Stimulated activated CD4-positive, alpha-beta T cell treated with anti-CD3 and anti-CD28 coated beads, Interleukin-12 subunit alpha, Interleukin-12 subunit beta, amount 100 ng/mL, for 48 hours (primary cell): ENCODE measurements around the gene PHACTR1.

Experiments used
- DNase-seq, 3 donors: peaks; one replicate each; pipeline ENCODE4 v3.0.0-alpha.2; 2020; ENCODE audit warnings: low read depth in 2 of 3, low spot score in 1 of 3

PHACTR1 gene

GRCh38 chr6:13181393-13181792 lies 464.8 kb downstream of the PHACTR1 start:
- DNase-seq, result no peak

DNA sequence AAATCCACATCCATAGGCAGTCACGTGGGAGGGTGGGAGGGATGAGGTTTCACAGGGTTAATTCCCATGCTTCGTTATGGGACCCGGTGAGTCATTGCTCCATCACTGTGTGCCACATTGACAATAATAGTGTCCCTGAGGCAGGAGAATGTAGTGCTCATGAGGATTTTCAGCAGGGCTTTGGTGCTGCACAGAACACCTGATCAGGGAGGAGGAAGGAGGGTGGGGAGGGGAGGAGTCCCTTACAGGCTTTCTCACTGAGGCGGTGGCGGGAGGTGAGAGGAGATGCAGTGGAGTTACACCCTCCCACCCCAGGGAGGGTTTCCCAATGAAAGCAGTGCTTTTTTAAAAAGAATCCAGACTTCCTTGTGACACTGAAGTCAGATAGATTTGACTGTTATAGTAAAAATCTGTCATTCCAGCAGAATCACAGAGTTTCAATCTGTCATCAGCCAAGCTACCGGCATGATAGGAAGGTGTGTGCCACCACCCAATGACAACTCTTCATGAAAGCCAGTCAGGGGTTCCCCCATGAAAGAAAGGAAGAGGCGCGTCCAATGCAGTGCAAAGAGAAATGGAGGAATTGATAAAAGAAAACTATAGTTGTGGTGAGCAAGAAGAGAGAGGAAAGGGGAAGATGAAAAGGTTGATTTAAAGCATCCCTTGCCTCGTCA lies 467.0 kb downstream of the PHACTR1 start:
- DNase-seq, result no peak

DNA sequence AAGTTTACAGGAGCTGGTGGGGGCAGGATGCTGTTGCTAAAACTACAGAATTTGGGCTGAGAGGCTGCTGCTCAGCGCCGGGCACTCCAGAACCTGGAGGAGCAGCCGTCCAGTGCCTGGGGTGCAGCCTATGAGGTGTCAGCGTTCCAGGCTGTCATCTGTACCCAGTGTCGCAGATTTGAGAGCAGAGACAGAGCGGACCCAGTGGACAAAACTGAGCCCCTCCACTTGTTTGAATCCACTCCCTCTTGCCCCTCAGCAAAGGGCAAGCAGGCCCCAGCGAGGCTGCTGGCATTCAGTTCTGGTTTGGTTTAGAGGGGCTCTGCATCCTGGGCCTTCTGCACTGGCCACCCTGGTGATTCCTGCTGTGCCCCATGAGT lies 467.5 kb downstream of the PHACTR1 start:
- DNase-seq, result no peak

DNA sequence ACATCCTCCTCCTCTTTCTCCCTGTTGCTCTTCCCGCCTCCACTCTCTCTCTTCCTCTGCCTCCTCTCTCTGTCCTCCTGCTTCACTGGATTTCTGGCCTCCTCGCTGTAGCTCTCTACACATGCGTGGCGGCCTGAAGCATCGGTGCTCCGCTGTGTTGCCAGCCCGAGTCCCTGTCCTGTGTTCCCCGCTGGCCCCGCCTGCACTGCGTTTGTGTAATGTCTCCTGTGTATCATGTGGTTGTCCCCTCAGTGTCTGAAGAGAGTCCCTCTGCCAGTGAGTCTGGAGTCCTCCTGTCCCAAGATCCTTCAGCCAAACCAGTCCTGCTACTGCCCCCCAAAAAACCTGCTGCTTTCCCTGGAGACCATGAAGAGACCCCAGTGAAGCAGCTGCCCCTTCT lies 468.0 kb downstream of the PHACTR1 start:
- DNase-seq, result no peak

DNA sequence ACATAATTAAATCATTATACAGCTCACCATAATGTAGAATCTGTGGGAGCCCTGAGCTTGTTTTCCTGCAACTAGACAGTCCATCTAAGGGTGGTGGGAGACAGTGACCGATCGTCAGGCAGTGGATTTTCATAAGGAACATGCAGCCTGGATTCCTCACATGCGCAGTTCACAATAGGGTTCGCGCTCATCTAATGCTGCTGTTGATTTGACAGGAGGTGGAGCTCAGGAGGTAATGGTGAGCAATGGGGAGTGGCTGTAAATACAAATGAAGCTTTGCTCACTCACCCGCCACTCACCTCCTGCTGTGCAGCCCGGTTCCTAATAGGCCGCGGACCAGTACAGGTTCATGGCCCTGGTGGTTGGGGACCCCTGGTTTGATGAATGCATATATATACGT lies 470.3 kb downstream of the PHACTR1 start:
- DNase-seq, result no peak

DNA sequence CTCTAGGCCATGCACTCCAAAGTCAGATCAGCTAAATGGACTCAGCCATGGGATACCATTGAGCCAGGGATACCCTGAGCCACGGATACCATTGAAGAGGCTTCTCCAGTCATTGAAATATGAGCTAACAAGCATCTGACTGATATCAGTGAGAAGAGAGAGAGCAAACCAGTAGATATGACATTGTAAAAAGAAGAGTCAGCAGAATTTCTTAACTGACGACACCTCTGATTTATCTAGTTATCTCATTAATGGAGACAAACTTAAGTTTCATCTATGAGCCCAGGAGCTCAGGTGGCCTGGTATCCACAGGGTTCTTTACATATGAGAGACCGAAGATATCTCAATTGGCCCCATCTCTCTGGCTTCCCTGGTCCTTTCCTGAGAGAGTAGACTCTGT lies 471.1 kb downstream of the PHACTR1 start:
- no peak for DNase-seq

DNA sequence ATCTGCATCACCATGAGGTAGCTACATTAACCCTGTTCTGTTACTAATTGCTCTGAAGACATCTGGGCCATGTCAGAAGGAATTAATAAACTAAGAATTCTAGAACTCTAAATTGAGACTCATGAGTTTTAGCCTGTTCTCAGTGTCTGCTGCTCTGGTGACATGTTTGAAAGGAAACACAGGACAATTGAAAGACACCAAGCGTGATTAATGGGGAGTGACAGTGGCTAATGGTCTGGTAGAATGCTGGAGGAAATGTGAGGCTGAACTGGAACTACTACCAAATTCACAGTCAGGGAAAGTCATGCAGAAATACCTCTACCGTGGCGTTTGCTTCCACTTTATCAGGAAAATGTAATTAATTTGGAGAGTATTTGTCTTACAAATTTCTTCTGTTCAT lies 471.7 kb downstream of the PHACTR1 start:
- DNase-seq, result no peak

GRCh38 chr6:13189710-13190109 lies 473.1 kb downstream of the PHACTR1 start:
- no peak for DNase-seq

GRCh38 chr6:13190376-13190775 lies 473.8 kb downstream of the PHACTR1 start:
- DNase-seq, result no peak

DNA sequence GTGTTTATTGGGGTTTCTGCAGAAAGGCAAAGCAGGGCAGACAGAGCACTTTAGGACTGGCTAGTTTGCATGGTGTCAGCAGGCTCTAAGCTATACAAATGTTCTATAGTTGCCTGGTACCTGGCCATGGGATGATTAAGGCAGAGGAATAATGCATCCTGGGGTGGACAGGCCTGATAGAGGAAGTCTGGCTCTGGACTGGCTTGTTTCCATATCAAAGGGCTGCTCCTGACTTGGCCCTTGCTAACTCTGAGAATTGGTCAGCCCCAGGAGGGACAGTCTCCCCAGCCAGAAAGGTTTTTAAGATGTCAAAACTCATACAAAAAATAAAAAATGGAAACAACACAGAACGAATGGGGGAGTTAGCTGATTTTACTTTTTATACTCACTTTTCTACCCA lies 474.9 kb downstream of the PHACTR1 start:
- DNase-seq, result no peak

DNA sequence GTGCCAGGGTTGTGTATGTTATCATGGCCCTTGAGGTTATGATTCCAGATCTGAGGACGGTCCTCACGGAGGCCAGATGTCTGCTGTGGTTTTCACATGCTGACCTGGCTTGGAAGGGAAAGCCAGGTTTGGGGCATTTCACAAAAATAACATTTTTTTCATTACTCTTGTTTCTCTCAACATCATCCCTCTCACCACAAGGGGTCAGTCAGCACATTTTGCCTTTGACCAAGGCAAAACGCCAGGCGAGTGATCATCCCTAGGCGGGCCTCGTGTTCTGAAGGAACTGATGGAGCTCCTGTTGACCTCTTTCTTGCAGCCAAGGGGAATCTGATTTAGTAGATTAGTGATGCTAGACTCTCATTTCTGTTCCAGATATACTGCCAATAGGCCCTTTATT lies 478.3 kb downstream of the PHACTR1 start:
- DNase-seq, result no peak

- no peak for DNase-seq
Observed at GRCh38 chr6:13195803-13196202, 479.2 kb downstream of the PHACTR1 start.

GRCh38 chr6:13198168-13198567 lies 481.6 kb downstream of the PHACTR1 start:
- no peak for DNase-seq

DNA sequence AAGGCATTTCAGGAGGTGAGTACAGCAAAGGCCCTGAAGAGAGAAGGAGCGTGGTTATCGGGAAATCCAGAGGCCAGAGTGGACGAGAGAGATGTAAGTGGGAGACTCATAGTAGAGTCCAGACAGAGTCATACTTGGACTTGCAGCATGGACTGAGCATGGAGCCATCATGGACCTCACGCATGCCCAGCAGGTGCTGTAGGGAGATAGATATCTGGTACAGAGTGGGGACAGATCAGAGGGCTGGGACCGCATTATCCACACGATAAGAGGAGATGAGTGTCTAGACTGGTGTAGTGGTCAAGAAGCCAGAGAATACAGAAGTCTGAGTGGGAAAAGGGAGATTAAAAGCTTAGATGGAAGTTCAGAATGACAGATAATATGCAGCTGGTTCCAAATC lies 484.8 kb downstream of the PHACTR1 start:
- DNase-seq, result no peak

GRCh38 chr6:13203145-13203544 lies 486.6 kb downstream of the PHACTR1 start:
- DNase-seq, result no peak

GRCh38 chr6:13205106-13205505 lies 488.5 kb downstream of the PHACTR1 start:
- no peak for DNase-seq

DNA sequence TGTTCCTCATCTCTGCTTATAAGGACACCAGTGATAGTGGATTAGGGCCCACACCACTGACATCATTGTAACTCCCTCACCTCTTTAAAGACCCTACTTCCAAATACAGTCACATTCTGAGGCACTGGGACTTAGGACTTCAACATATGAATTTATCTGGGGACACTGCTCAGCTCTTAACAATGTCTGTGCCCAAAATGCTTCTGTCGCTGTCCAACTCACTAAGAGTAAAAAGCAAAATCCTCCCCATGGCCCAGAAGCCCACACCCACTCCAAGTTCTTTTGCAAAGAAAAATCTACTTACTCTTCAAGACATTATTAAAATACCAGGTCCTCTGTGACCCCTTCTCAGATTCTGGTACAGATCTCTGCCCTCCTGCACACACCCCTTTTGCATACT lies 495.5 kb downstream of the PHACTR1 start:
- DNase-seq, result no peak

GRCh38 chr6:13212538-13212937 lies 496.0 kb downstream of the PHACTR1 start:
- no peak for DNase-seq

DNA sequence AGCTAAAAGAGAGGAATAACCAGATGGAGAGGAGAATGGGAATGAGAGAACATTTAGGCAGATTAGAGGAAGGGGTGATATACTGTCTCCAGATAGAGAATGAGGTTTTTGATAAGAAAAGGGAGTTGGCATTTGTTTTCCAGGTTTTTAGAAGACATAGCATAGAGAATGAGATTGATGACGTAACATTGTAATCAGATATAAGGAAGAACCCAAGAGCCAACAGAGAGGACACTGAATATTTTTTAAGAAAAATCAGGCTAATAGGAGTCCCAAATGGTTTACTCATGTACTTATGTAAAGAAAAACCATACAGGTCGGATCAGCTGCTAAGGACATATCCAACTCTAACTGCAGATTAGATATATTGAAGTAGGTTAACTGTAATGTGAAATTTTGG lies 498.8 kb downstream of the PHACTR1 start:
- DNase-seq, result no peak

DNA sequence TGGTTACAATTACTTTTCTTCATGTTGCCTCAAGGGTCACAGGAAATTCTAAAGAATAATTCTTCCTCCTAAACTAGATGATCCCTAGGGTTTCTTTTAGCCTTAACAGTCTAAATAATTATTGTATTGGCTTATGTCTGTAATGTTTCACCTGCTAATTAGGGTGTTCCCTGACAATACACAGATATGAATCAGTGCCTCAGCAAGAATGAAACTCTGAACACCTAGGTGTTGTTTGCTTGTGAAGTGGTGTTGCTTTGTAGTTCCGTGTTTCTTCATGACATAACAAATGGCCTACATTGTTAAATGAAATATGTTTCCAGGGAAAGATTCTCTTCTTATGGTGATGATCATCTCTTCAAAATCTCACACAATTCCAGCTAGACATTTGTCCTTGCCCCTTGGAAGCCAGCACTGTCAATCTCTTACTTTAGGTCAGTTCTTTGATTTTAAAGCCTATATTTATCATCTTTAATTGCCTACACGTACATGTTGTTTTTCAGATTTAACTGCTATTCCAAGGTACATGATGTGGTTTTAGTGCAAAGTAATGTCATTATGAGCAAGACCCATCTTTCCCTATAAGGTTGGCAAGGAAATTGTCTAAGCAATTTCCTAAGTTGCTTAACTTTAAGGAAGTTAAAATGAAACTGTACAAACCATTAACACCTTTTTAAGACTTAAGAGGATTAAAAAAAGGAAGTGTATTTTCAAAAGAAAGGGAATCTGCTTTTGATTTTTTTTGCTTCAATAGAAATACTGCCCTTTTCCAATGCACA lies 499.9 kb downstream of the PHACTR1 start:
- no peak for DNase-seq

- DNase-seq, result no peak
Observed at GRCh38 chr6:13217206-13217905, 500.8 kb downstream of the PHACTR1 start.

DNA sequence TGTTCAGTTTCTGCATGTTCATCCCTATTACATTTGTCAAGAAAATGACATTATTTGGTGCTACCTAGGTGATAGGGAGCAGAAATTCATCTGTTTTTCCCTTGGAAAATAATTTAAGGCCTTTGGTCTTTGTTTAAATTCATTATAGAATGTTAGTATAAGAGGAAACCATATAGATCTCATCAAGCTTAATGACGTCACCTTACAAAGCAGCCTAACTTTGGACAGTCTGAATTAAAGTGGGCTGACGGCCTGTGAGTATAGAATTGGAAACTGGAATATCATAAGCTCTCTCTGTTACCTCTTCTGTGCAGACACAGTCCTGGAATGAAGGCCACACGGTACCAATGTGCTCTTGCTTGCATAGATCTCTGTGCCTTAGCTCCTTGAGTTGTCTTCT lies 503.7 kb downstream of the PHACTR1 start:
- DNase-seq, result no peak
